ENCODE data around the gene EPB41.
A peak's percentile ranks its signal among the peaks of the same experiment; 100 is the strongest.
"Not testable (repeated sequence)": the region's sequence is repeated elsewhere in the genome, so short reads cannot be mapped to it uniquely, and the experiment has no call there.

EPB41 gene

GRCh38 chr1:29032841-29033240 lies 118.5 kb downstream of the EPB41 start:
- H3K4me3 ChIP-seq (ENCODE audit: low read depth, low read length): no peak overlapping the region
- TF ChIP-seq MYC (IDR thresholded peaks at IDR 0.05; ENCODE audit: low read depth, low read length) (no peak), POLR2A (IDR thresholded peaks at IDR 0.05; ENCODE audit: extremely low read depth, insufficient read length) (no peak)
- TF ChIP-seq, protein P1, sequence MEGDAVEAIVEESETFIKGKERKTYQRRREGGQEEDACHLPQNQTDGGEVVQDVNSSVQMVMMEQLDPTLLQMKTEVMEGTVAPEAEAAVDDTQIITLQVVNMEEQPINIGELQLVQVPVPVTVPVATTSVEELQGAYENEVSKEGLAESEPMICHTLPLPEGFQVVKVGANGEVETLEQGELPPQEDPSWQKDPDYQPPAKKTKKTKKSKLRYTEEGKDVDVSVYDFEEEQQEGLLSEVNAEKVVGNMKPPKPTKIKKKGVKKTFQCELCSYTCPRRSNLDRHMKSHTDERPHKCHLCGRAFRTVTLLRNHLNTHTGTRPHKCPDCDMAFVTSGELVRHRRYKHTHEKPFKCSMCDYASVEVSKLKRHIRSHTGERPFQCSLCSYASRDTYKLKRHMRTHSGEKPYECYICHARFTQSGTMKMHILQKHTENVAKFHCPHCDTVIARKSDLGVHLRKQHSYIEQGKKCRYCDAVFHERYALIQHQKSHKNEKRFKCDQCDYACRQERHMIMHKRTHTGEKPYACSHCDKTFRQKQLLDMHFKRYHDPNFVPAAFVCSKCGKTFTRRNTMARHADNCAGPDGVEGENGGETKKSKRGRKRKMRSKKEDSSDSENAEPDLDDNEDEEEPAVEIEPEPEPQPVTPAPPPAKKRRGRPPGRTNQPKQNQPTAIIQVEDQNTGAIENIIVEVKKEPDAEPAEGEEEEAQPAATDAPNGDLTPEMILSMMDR (IDR thresholded peaks at IDR 0.05; ENCODE audit: low read depth, low read length): no peak
- TF ChIP-seq, protein P2, sequence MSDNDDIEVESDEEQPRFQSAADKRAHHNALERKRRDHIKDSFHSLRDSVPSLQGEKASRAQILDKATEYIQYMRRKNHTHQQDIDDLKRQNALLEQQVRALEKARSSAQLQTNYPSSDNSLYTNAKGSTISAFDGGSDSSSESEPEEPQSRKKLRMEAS (IDR thresholded peaks at IDR 0.05; ENCODE audit: low read depth, low read length): no peak
- DNase-seq (ENCODE audit: low read depth): no peak

DNA sequence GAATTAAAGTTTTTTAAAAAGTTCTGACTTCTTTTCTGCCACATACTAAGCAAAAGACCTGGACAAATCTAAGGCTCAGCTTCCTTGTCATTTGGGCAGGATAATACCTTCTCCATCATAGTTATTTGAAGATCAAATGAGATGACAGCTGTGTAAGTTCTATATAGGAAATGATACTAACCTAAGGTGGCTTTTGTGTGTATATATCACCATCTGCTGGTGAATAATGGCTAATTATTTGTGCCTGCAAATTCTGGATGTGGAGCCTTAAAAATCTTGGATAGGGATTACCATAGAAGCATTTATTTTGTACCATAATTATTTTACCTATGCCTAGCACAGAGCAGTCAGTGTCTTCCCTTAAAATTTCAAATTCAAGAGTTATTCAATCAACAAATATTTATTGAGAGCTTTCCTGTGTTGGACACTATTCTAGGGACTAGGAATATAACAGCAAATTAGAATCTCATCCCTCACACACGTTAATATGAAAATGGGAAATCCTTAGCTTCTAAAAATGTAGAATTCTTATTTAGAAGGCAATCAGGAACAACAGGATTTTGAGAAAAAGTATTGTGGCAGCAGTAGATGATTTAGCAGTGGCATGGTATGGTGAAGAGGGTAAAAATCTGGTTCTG lies 119.6 kb downstream of the EPB41 start:
- DNase-seq (ENCODE audit: low read depth): peak; percentile 54
- no peak overlapping the region for H3K4me3 ChIP-seq (ENCODE audit: low read depth, low read length)
- no peak for TF ChIP-seq MYC (IDR thresholded peaks at IDR 0.05; ENCODE audit: low read depth, low read length)
- TF ChIP-seq, protein P1 (IDR thresholded peaks at IDR 0.05; ENCODE audit: low read depth, low read length): peak; percentile 35
- TF ChIP-seq, protein P2 (IDR thresholded peaks at IDR 0.05; ENCODE audit: low read depth, low read length): no peak
- TF ChIP-seq POLR2A (IDR thresholded peaks at IDR 0.05; ENCODE audit: extremely low read depth, insufficient read length): no peak

- H3K4me3 ChIP-seq (ENCODE audit: low read depth, low read length): no peak overlapping the region
- TF ChIP-seq, protein P1 (IDR thresholded peaks at IDR 0.05; ENCODE audit: low read depth, low read length): no peak
- TF ChIP-seq POLR2A (IDR thresholded peaks at IDR 0.05; ENCODE audit: extremely low read depth, insufficient read length) (no peak), MYC (IDR thresholded peaks at IDR 0.05; ENCODE audit: low read depth, low read length) (no peak)
- no peak for DNase-seq (ENCODE audit: low read depth)
These were observed 129.1 kb downstream of the EPB41 start for GRCh38 chr1:29043274-29043965.

DNA sequence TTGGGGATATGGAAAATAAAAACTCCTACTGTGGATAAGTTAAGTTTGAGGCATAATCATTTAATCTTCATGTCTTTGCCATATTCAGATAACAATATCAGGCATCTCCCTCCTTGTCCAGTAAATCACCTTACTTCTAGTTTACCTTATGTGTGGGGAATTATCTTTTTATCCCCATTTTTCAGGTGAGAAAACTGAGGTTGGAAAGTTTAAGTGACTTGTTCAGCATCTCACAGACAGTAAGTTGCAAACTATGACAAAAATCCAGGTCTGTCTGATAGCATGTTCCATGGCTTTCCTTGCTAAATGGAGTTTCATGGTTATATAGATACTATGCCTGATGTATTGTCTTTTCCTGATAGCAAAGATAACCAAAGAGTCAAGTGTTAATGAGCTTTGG lies 129.6 kb downstream of the EPB41 start:
- TF ChIP-seq, protein P1 (IDR thresholded peaks at IDR 0.05; ENCODE audit: low read depth, low read length): no peak
- TF ChIP-seq POLR2A (IDR thresholded peaks at IDR 0.05; ENCODE audit: extremely low read depth, insufficient read length) (no peak), MYC (IDR thresholded peaks at IDR 0.05; ENCODE audit: low read depth, low read length) (no peak)
- TF ChIP-seq, protein P2 (IDR thresholded peaks at IDR 0.05; ENCODE audit: low read depth, low read length): no peak
- H3K4me3 ChIP-seq (ENCODE audit: low read depth, low read length): no peak overlapping the region
- no peak for DNase-seq (ENCODE audit: low read depth)

DNA sequence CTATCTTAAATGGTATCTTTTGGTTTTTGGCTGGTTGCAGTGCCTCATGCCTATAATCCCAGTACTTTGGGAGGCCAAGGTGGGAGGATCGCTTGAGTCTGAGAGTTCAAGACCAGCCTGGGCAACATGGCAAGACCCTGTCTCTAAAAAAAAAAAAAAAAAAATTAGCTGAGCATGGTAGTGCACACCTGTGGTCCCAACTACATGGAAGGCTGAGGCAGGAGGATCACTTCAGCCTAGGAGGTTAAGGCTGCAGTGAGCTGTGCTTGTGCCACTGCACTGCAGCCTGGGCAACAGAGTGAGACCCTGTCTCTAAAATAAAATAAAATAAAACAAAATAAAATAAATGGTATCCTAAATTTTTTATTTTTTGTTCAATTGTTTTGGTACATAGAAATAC lies 131.3 kb downstream of the EPB41 start:
- DNase-seq (ENCODE audit: low read depth); H3K4me3 ChIP-seq (ENCODE audit: low read depth, low read length): not testable (repeated sequence)

DNA sequence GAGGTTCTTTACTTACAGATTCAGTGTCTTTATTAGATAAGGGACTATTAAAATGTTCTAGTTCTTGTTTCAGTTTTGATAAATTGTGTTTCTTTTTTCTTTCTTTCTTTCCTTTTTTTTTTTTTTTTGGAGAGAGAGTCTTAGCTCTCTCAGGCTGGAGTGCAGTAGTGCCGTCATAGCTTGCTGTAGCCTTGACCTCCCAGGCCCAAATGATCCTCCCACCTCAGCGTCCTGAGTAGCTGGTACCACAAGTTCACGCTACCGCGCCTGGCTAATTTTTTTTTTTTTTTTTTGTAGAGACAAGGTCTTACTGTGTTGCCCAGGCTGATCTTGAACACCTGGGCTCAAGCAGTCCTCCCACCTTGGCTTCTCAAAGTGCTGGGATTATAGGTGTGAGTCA lies 132.8 kb downstream of the EPB41 start:
- TF ChIP-seq, protein P1 (IDR thresholded peaks at IDR 0.05; ENCODE audit: low read depth, low read length): no peak
- TF ChIP-seq MYC (IDR thresholded peaks at IDR 0.05; ENCODE audit: low read depth, low read length) (no peak), POLR2A (IDR thresholded peaks at IDR 0.05; ENCODE audit: extremely low read depth, insufficient read length) (no peak)
- TF ChIP-seq, protein P2 (IDR thresholded peaks at IDR 0.05; ENCODE audit: low read depth, low read length): no peak
- no peak for DNase-seq (ENCODE audit: low read depth)
- H3K4me3 ChIP-seq (ENCODE audit: low read depth, low read length): no peak overlapping the region
